Activated naive CD8-positive, alpha-beta T cell treated with anti-CD3 and anti-CD28 coated beads, Interleukin-2, amount 10 ng/mL, durations not matched to agents 7 days and 5 days (primary cell): ENCODE results near the gene ABL1. TPM values are rescaled to one million over a fixed set of nuclear protein-coding genes. Genes with fewer than 3 reads are reported as not detected.
"Not testable (repeated sequence)": the region's sequence is repeated elsewhere in the genome, so short reads cannot be mapped to it uniquely, and the experiment has no call there.

Experiments
- ATAC-seq: fragments of 150-1000 bp; cut with Tn5 transposase; one replicate; pipeline ENCODE4 v1.10.0; 2021; ENCODE audit warnings: low read depth, moderate library complexity
- POLR2A ChIA-PET: fragments of 350-600 bp; sonication (Branson Sonifier 250); formaldehyde crosslinking; loops from one replicate; lab custom pipeline; 2021; ENCODE audit warnings: antibody characterized with exemption; lab: Charles Lee
- DNase-seq: peaks from one replicate; pipeline ENCODE4 v3.0.0; 2021
- H3K27ac Mint-ChIP-seq: one replicate; pipeline ENCODE4 v1.8.0; 2022; ENCODE audit warnings: mild to moderate bottlenecking, mixed read lengths
- H3K27me3 Mint-ChIP-seq: one replicate; pipeline ENCODE4 v1.8.0; 2022; ENCODE audit warnings: mild to moderate bottlenecking, moderate library complexity, mixed read lengths
- H3K36me3 Mint-ChIP-seq: one replicate; pipeline ENCODE4 v1.8.0; 2021; ENCODE audit warnings: mild to moderate bottlenecking, mixed read lengths
- H3K4me1 Mint-ChIP-seq: one replicate; pipeline ENCODE4 v1.8.0; 2021; ENCODE audit warnings: mixed read lengths
- H3K4me3 Mint-ChIP-seq: one replicate; pipeline ENCODE4 v1.8.0; 2022; ENCODE audit warnings: mild to moderate bottlenecking, moderate library complexity, mixed read lengths
- H3K9me3 Mint-ChIP-seq: one replicate; pipeline ENCODE4 v1.8.0; 2021; ENCODE audit warnings: mixed read lengths
- total RNA-seq, 2 experiments: library from RNA; stranded (reverse); gene quantifications; one replicate each; pipeline ENCODE4 v1.2.3, GENCODE V29; 2021

Gene ABL1
- total RNA-seq, 2 experiments from 2014 or later: 32.9 to 36.2 TPM

DNA sequence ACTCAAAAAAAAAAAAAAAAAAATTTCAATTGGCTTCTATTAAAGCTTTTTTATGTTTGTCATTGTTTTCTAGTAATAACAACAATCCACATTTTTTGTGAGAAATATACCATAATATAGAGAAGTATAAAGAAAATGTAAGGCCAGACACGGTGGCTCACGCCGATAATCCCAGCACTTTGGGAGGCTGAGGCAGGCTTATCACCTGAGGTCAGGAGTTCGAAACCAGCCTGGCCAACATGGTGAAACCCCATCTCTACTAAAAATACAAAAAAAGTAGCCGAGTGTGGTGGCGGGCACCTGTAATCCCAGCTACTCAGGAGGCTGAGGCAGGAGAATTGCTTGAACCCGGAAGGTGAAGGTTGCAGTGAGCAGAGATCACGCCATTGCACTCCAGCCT lies 13.5 kb downstream of the ABL1 start:
- DNase-seq, H3K4me3 Mint-ChIP-seq, ATAC-seq, H3K27ac Mint-ChIP-seq, H3K36me3 Mint-ChIP-seq, H3K9me3 Mint-ChIP-seq, H3K27me3 Mint-ChIP-seq, H3K4me1 Mint-ChIP-seq: not testable (repeated sequence)
- POLR2A ChIA-PET: interaction anchor here (0.7 kb wide), 1 partner anchor 75 kb away, joined by 4 read pairs; no protein-coding TSS in a partner anchor

DNA sequence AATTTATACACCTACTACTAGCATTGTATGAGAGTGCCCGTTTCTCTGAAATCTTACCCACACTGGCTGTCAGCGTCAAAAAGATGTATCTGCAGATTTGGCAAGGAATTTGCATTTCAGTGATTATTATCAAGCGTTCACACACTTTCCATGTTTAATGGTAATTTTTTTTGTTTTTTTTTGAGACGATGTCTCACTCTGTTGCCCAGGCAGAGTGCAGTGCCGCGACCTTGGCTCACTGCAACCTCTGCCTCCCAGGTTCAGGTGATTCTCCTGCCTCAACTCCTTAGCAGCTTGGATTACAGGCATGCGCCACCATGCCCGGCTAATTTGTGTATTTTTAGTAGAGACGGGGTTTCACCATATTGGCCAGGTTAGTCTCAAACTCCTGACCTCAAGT lies 14.3 kb downstream of the ABL1 start:
- peaks cover 3% of the 10 kb centered on the region for H3K4me1 Mint-ChIP-seq
- ATAC-seq (no peak), DNase-seq (no peak)
- H3K36me3 Mint-ChIP-seq: no peaks in the 10 kb centered on the region
- no peaks in the 10 kb centered on the region for H3K9me3 Mint-ChIP-seq
- H3K27me3 Mint-ChIP-seq: no peaks in the 10 kb centered on the region
- POLR2A ChIA-PET: no interaction called here
- no peak overlapping the region for H3K4me3 Mint-ChIP-seq
- no peak overlapping the region for H3K27ac Mint-ChIP-seq

DNA sequence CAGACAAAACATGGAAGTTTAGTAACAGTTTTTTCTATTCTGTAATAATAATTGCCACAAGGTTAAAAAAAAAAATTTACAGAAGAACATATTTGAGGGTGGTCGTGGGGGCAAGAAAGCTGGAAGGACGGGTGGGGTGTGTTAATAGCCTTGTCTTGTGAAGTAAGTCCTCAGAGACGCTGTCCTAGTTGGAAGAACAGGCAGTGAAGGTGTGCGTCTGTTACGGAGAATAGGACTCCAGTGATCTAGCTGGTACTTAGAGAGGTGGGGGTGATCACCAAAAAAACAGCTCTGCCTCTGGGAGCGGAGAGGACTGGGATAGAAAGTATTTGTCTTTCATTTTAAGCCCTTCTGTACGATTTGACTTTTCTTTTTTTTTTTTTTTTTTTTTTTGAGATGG lies 17.7 kb downstream of the ABL1 start:
- Mint-ChIP-seq H3K9me3 (no peaks in the 10 kb centered on the region), H3K27me3 (no peaks in the 10 kb centered on the region)

DNA sequence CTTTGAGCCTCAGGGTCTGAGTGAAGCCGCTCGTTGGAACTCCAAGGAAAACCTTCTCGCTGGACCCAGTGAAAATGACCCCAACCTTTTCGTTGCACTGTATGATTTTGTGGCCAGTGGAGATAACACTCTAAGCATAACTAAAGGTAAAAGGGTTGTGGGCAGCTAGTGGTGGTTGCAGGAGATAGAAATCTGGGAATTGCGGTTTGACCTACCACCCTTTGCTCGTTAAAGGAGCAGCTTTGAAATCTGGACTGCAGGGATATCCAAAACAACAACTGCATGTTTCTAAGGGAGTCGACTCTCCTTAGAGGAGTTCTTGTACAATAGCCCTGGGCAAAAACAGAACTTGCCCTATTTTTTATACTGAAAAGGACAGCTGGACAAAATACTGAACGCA lies 19.0 kb downstream of the ABL1 start:
- H3K27ac Mint-ChIP-seq: no peak overlapping the region

More for the DNA sequence above, 17.7 kb downstream of the ABL1 start:
- H3K36me3 Mint-ChIP-seq: no peaks in the 10 kb centered on the region
- H3K4me3 Mint-ChIP-seq: no peak overlapping the region
- DNase-seq (no peak), ATAC-seq (no peak)
- no peaks in the 10 kb centered on the region for H3K4me1 Mint-ChIP-seq
- no peak overlapping the region for H3K27ac Mint-ChIP-seq
- POLR2A ChIA-PET: no interaction called here

DNA sequence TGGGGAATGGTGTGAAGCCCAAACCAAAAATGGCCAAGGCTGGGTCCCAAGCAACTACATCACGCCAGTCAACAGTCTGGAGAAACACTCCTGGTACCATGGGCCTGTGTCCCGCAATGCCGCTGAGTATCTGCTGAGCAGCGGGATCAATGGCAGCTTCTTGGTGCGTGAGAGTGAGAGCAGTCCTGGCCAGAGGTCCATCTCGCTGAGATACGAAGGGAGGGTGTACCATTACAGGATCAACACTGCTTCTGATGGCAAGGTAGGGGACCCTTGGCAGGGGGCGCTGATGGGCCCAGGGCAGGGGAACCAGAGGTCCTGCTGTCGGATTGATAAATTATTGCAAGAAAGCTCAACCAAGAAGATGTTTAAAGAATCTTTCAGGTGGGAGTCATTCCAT lies 19.8 kb downstream of the ABL1 start:
- Mint-ChIP-seq H3K27ac (no peak overlapping the region), H3K36me3 (no peaks in the 10 kb centered on the region), H3K9me3 (no peaks in the 10 kb centered on the region), H3K4me3 (no peak overlapping the region), H3K27me3 (no peaks in the 10 kb centered on the region), H3K4me1 (no peaks in the 10 kb centered on the region)
- DNase-seq (no peak), ATAC-seq (no peak)
- POLR2A ChIA-PET: no interaction called here

More for the DNA sequence above, 19.0 kb downstream of the ABL1 start:
- ATAC-seq: no peak
- no peaks in the 10 kb centered on the region for H3K4me1 Mint-ChIP-seq
- H3K36me3 Mint-ChIP-seq: no peaks in the 10 kb centered on the region
- DNase-seq: no peak
- no peak overlapping the region for H3K4me3 Mint-ChIP-seq
- H3K27me3 Mint-ChIP-seq: no peaks in the 10 kb centered on the region
- POLR2A ChIA-PET: no interaction called here
- H3K9me3 Mint-ChIP-seq: no peaks in the 10 kb centered on the region

DNA sequence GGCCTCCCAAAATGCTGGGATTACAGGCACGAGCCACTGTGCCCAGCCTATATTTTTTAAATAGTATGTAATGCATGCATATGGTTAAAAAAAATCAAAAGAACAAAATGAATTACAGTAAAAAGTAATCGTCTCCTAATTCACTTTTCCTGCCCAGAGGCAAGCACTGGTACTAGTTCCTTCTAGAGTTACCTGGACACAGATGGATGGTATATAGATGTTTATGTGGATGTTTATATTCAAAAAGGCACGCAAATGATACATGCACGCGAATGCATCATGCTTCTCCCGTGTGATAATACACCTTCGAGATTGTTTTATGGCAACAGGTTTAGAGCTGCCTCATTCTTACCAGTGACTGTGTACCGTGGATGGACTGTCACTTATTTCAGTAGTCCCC lies 21.4 kb downstream of the ABL1 start:
- Mint-ChIP-seq H3K36me3 (no peaks in the 10 kb centered on the region), H3K9me3 (no peaks in the 10 kb centered on the region)

DNA sequence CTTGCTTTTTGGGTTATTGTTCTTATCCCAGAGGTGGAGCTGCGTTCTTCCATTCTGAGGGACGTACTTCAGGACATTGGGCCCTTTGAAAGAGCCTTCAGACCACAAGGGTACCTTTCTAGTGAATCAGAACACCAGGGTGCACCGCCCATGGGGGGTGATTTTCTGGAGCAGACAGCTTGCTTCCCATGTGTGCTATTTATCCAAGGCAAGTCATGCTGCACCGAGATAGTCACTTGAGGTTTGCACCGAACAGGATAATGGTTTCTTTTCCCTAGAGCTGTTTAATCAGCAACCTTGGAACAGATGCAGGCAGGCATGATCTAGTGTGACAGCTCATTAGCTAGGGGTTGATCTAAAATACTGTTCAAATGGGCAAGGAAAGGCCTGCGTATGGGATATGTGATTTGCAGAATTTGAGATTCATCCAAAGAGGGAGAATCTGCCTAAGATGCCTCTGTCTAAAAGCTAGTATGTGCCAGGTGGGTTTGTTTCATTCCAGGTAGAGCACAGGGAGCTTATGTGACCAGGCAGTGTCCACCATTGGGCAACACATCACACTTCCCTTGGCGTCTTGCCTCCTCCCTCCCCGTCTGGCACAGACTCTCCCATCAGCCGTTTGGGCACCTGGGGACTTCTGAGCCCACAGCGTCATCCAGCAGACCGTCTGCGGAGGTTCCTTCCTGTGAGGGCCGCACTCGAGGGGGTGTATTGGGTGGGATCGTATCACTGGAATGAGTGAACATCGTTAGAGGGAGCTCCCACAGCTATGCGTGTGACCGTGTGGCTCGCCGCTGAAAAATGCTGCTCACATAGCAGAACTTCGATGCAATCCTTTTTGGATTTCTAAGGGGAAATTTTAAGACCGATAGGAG lies 23.0 kb downstream of the ABL1 start:
- no peak for ATAC-seq
- Mint-ChIP-seq H3K27ac (no peak overlapping the region), H3K4me3 (no peak overlapping the region), H3K9me3 (no peaks in the 10 kb centered on the region), H3K4me1 (no peaks in the 10 kb centered on the region), H3K27me3 (no peaks in the 10 kb centered on the region), H3K36me3 (no peaks in the 10 kb centered on the region)
- POLR2A ChIA-PET: no interaction called here
- DNase-seq: no peak

More for the DNA sequence above, 21.4 kb downstream of the ABL1 start:
- H3K27ac Mint-ChIP-seq: no peak overlapping the region
- no peaks in the 10 kb centered on the region for H3K27me3 Mint-ChIP-seq
- no peaks in the 10 kb centered on the region for H3K4me1 Mint-ChIP-seq
- ATAC-seq (no peak), DNase-seq (no peak)
- H3K4me3 Mint-ChIP-seq: no peak overlapping the region
- POLR2A ChIA-PET: no interaction called here

DNA sequence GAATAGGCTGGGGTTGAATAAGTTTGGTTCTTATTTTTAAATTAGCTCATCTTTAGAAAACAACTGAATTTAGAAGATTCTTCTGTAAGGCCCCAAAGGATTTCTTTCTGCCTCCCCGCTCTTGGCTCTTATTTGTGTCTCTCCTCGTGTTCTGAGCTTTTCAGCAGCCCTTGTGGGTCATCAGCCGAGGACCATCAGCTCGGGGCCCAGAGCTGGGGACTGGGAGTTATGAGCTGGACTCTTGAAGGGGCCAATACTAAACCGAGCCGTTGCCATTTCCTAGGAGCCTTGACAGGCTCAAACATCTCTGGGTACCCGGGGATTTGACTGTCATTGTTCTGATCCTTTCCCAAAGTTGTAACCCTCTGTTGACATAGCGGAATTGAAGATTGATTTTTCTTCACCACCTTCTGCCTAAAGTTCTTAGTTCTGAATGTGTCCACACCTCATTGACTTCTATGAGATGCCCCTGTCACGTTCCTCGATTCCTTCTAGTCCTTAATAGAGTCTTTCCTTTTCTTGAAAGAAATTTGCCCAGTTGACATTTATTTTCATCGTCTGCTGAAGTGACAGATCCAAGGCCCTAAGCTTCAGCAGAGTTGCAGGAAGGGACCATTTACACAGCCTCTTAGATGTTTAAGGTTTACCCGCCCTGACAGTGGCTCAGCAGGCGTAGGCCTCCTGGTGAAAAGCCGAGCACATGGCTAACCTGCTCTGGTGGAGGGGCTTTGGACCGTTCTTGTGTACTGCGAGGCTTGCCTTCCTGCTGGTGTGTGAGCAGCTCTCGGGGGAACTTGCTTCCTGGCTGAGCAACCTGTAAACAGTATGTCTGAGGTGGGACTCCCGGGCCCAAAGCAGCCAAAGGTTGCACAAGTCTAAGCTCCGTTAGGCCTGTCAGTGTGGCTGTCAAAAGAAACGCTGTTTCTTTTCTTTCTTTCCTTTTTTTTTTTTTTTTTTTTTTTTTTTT lies 24.0 kb downstream of the ABL1 start:
- DNase-seq (no peak), ATAC-seq (no peak)
- no peak overlapping the region for H3K27ac Mint-ChIP-seq
- no peaks in the 10 kb centered on the region for H3K9me3 Mint-ChIP-seq
- POLR2A ChIA-PET: no interaction called here
- no peaks in the 10 kb centered on the region for H3K4me1 Mint-ChIP-seq
- H3K27me3 Mint-ChIP-seq: no peaks in the 10 kb centered on the region
- H3K4me3 Mint-ChIP-seq: no peak overlapping the region
- H3K36me3 Mint-ChIP-seq: no peaks in the 10 kb centered on the region

DNA sequence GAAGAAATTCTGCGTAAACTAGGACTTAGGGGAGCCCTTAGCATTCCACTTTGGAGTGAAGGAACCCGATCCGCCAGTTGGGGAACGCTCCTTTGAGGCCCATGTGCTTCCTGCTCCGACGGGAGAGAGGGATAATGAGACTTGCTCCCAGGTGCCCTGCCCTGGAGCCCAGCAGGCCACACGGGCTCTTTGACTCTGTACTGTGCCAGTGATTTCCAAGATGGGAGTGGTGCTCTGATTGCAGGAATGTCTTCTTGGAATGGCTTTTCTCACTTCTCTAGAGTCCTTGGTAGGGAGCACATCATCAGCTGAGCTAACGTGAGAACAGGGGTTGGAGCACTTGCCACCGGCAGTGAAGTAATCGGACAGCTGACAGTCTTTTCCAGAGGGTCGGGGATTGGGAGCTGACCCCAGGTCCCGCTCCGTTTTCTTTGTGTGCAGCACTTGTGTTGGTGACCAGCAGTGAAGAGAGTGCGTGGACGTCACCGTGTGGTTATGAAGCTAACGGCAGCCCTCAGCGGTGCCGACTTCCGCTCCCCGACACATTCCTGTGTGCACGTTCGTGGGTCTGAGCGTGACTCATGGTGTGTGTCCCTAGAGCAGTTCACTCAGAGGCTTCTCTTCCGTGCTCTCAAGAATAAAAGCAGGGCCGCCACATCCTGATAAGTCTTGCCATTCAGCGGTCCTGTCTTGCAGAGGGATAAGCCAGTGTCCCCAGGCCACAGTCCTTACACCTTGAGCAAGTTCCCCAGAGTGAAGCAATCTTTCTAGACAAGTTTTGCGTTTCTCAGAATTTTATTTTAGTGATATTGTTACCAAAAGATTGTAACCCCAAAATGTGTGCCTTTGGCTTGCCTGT lies 25.6 kb downstream of the ABL1 start:
- Mint-ChIP-seq H3K27me3 (no peaks in the 10 kb centered on the region), H3K4me1 (no peaks in the 10 kb centered on the region), H3K9me3 (no peaks in the 10 kb centered on the region), H3K27ac (no peak overlapping the region), H3K36me3 (no peaks in the 10 kb centered on the region), H3K4me3 (no peak overlapping the region)
- DNase-seq: no peak
- POLR2A ChIA-PET: no interaction called here
- no peak for ATAC-seq

DNA sequence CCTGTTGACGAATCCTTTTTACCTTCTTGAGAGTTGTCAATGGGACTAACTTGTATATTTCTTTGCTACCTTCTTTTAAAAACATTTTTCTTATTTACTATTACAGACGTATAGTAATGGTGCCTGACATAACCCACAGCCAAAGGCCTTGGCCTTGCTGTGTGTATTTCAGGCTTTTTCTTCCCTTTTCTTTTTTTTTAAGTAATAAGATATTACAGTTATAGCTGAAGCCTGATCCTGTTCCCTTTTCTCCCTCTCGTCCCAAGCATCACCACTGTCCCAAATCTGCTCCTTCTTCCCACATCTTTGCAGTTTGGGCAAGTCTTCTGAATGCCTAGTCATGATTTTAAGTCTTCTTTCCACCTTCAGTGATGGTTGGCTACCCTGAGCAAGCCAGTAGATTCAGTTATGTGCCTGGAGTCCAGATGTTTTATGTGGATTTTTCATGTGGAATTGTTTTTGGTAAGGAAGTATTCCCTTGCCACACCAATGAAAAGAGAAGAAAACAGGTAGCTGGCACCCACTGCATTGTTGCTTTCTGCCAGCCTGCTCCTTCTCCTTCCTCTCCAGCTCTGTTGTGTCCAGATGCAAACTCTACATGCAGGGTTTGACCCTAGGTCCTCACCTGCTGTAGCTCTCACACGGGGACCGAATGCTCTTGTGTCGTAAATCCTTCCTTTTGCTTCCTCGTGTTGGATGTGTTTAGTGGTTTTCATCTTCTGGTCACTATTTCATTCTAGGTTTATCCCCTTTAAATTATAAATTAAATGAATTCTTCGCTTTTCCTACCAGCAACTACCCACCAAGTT lies 26.5 kb downstream of the ABL1 start:
- H3K4me3 Mint-ChIP-seq: no peak overlapping the region
- no peak overlapping the region for H3K27ac Mint-ChIP-seq
- no peak for ATAC-seq
- H3K9me3 Mint-ChIP-seq: no peaks in the 10 kb centered on the region
- POLR2A ChIA-PET: no interaction called here
- H3K4me1 Mint-ChIP-seq: no peaks in the 10 kb centered on the region
- H3K27me3 Mint-ChIP-seq: no peaks in the 10 kb centered on the region
- DNase-seq: no peak
- H3K36me3 Mint-ChIP-seq: no peaks in the 10 kb centered on the region

DNA sequence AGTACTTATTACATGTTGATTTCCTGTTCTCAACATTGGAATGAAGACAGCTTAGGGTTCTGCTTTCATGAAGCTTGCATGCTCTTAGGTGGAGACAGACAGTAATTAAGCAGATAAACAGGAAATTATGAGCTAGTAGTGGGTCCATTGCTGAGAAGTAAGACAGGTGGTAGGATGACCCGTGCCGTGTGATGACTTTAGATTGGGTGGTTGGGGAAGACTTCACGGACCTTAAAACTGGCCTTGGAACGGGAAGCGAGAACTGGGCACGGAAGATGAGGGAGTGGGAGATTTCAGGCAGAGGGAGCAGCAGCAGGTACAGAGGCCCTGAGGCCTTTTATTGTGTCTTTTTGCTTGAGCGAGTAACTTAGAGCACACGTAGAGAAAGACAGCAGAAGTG lies 27.2 kb downstream of the ABL1 start:
- Mint-ChIP-seq H3K9me3 (no peaks in the 10 kb centered on the region), H3K27me3 (no peaks in the 10 kb centered on the region), H3K27ac (no peak overlapping the region), H3K36me3 (no peaks in the 10 kb centered on the region), H3K4me3 (no peak overlapping the region), H3K4me1 (no peaks in the 10 kb centered on the region)
- DNase-seq (no peak), ATAC-seq (no peak)
- POLR2A ChIA-PET: no interaction called here

DNA sequence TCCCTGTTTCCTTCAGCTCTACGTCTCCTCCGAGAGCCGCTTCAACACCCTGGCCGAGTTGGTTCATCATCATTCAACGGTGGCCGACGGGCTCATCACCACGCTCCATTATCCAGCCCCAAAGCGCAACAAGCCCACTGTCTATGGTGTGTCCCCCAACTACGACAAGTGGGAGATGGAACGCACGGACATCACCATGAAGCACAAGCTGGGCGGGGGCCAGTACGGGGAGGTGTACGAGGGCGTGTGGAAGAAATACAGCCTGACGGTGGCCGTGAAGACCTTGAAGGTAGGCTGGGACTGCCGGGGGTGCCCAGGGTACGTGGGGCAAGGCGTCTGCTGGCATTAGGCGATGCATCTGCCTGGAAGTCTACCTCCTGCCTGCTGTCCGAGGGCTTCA lies 27.7 kb downstream of the ABL1 start:
- no peak for ATAC-seq
- H3K4me1 Mint-ChIP-seq: no peaks in the 10 kb centered on the region
- no peaks in the 10 kb centered on the region for H3K9me3 Mint-ChIP-seq
- no peaks in the 10 kb centered on the region for H3K36me3 Mint-ChIP-seq
- POLR2A ChIA-PET: no interaction called here
- H3K27ac Mint-ChIP-seq: no peak overlapping the region
- DNase-seq: no peak
- no peaks in the 10 kb centered on the region for H3K27me3 Mint-ChIP-seq
- H3K4me3 Mint-ChIP-seq: no peak overlapping the region
